H1 (cell line): Measurements from ENCODE around the gene MYH10. TPM values are rescaled to one million over a fixed set of nuclear protein-coding genes. Genes with fewer than 3 reads are reported as not detected.

ENCODE experiments used
- CTCF ChIA-PET: fragments of 300-600 bp; sonication (Branson Sonifier 250); formaldehyde crosslinking; loops from one replicate; lab custom pipeline; 2021; ENCODE audit not compliant: partially characterized antibody; lab: Charles Lee
- POLR2A ChIA-PET: fragments of 300-600 bp; sonication (Branson Sonifier 250); formaldehyde crosslinking; loops from one replicate; lab custom pipeline; 2021; ENCODE audit warnings: inconsistent platforms; ENCODE audit not compliant: partially characterized antibody; lab: Charles Lee
- DNase-seq, 2 experiments: peaks; one replicate each; pipeline versions ENCODE4 v3.0.0 to v3.0.0-alpha.2; 2010 to 2022; ENCODE audit warnings: low spot score in 2 of 2, low read depth in 1 of 2, mixed read lengths in 1 of 2
- FAIRE-seq: peaks from 2 replicates; lab custom pipeline; 2011; peaks lifted over from hg19 to GRCh38; lab: Jason Lieb, UNC
- H2AFZ ChIP-seq: 2 replicates; pipeline ENCODE4 v1.8.1; 2012; ENCODE audit warnings: low read length, inconsistent platforms
- H2AK5ac ChIP-seq: 2 replicates; pipeline ENCODE4 v1.6.1; 2013; ENCODE audit warnings: low read depth, low read length
- H2BK120ac ChIP-seq: replicated peaks from 2 replicates; pipeline ENCODE3; 2013; ENCODE audit warnings: low read depth, low read length, inconsistent platforms
- H2BK12ac ChIP-seq: 2 replicates; pipeline ENCODE4 v1.6.1; 2013; ENCODE audit warnings: low read depth, low read length
- H2BK15ac ChIP-seq: 2 replicates; pipeline ENCODE4 v1.6.1; 2013; ENCODE audit warnings: low read length
- H2BK20ac ChIP-seq: 2 replicates; pipeline ENCODE4 v1.6.1; 2013; ENCODE audit warnings: low read length
- H2BK5ac ChIP-seq: 2 replicates; pipeline ENCODE4 v1.6.1; 2013; ENCODE audit warnings: low read depth, low read length
- H3K14ac ChIP-seq: 2 replicates; pipeline ENCODE4 v1.6.1; 2013; ENCODE audit warnings: inconsistent platforms; ENCODE audit not compliant: insufficient read length
- H3K18ac ChIP-seq: 2 replicates; pipeline ENCODE4 v1.6.1; 2013; ENCODE audit warnings: low read length; ENCODE audit errors: extremely low read depth
- H3K23ac ChIP-seq: 2 replicates; pipeline ENCODE4 v1.6.1; 2013; ENCODE audit warnings: inconsistent platforms; ENCODE audit not compliant: insufficient read length
- H3K23me2 ChIP-seq: 2 replicates; pipeline ENCODE4 v1.6.1; 2013; ENCODE audit warnings: low read depth, low read length
- H3K27ac ChIP-seq: 2 replicates; pipeline ENCODE4 v1.6.1; 2011; ENCODE audit warnings: low read depth, low read length, inconsistent platforms
- H3K27me3 ChIP-seq, 4 experiments: replicated peaks in 1 of 4; 1 replicate in 1 of 4; 2 replicates in 3 of 4; pipeline versions ENCODE4 v1.6.1 to v1.8.1; 2011 to 2013; ENCODE audit warnings: low read length in 3 of 4, mild to moderate bottlenecking in 3 of 4, inconsistent platforms in 2 of 4, mixed read lengths in 2 of 4, moderate library complexity in 1 of 4; ENCODE audit not compliant: control insufficient read depth in 3 of 4, insufficient read depth in 3 of 4; ENCODE audit errors: extremely low read depth in 1 of 4
- H3K36me3 ChIP-seq, 4 experiments: 2 replicates each; pipeline versions ENCODE4 v1.6.1 to v1.8.1; 2011 to 2013; ENCODE audit warnings: mild to moderate bottlenecking in 4 of 4, low read length in 3 of 4, moderate library complexity in 2 of 4, control low read depth in 1 of 4, inconsistent platforms in 1 of 4; ENCODE audit not compliant: insufficient read depth in 4 of 4, control insufficient read depth in 2 of 4
- H3K4ac ChIP-seq: replicated peaks from 2 replicates; pipeline ENCODE3; 2013; ENCODE audit warnings: low read length, low read depth, mixed read lengths, inconsistent platforms; ENCODE audit not compliant: insufficient read length
- H3K4me1 ChIP-seq, 4 experiments: replicated peaks in 1 of 4; 1 replicate in 1 of 4; 2 replicates in 3 of 4; pipeline versions ENCODE4 v1.6.1 to v1.8.1; 2011 to 2013; ENCODE audit warnings: low read length in 3 of 4, inconsistent platforms in 2 of 4, mixed read lengths in 1 of 4; ENCODE audit not compliant: insufficient read depth in 4 of 4, control insufficient read depth in 3 of 4
- H3K4me2 ChIP-seq, 2 experiments: 2 replicates each; pipeline versions ENCODE4 v1.6.1 to v1.8.1; 2011 to 2013; ENCODE audit warnings: low read depth in 2 of 2, low read length in 2 of 2, control low read depth in 1 of 2, inconsistent platforms in 1 of 2, mild to moderate bottlenecking in 1 of 2; ENCODE audit not compliant: insufficient read depth in 1 of 2
- H3K4me3 ChIP-seq, 4 experiments: fragments of 200-600, 300-600 bp in 1 of 4; sonication (generic), shearing (Covaris generic), sonication (Bioruptor Twin) in 1 of 4; 2 replicates each; pipeline versions ENCODE4 v1.5.1 to v1.8.1; 2011 to 2016; ENCODE audit warnings: low read length in 4 of 4, low read depth in 3 of 4, control low read depth in 2 of 4, inconsistent platforms in 2 of 4, mild to moderate bottlenecking in 2 of 4, mixed read lengths in 1 of 4, moderate library complexity in 1 of 4; ENCODE audit not compliant: insufficient read depth in 2 of 4; ENCODE audit errors: extremely low read depth in 1 of 4
- H3K56ac ChIP-seq: replicated peaks from 2 replicates; pipeline ENCODE3; 2013; ENCODE audit warnings: low read depth, mild to moderate bottlenecking, mixed read lengths, low read length, inconsistent platforms; ENCODE audit not compliant: insufficient read length
- H3K79me1 ChIP-seq: 2 replicates; pipeline ENCODE4 v1.6.1; 2013; ENCODE audit warnings: low read depth, low read length, control low read depth
- H3K79me2 ChIP-seq, 2 experiments: 2 replicates each; pipeline versions ENCODE4 v1.6.1 to v1.8.1; 2012 to 2013; ENCODE audit warnings: low read length in 2 of 2, mild to moderate bottlenecking in 2 of 2, inconsistent platforms in 1 of 2; ENCODE audit not compliant: insufficient read depth in 2 of 2, control insufficient read depth in 1 of 2
- H3K9ac ChIP-seq, 4 experiments: replicated peaks in 1 of 4; 1 replicate in 1 of 4; 2 replicates in 3 of 4; pipeline versions ENCODE4 v1.6.1 to v1.8.1; 2011 to 2013; ENCODE audit warnings: low read depth in 3 of 4, low read length in 3 of 4, control low read depth in 2 of 4, mild to moderate bottlenecking in 2 of 4, moderate library complexity in 2 of 4, inconsistent platforms in 1 of 4; ENCODE audit errors: extremely low read depth in 1 of 4
- H3K9me3 ChIP-seq, 2 experiments: 2 replicates each; pipeline versions ENCODE4 v1.6.1 to v1.8.1; 2012 to 2013; ENCODE audit warnings: mild to moderate bottlenecking in 2 of 2, moderate library complexity in 2 of 2, control low read depth in 1 of 2, inconsistent platforms in 1 of 2, low read depth in 1 of 2, low read length in 1 of 2, mixed read lengths in 1 of 2; ENCODE audit not compliant: insufficient read depth in 2 of 2
- H4K20me1 ChIP-seq, 2 experiments: replicated peaks in 1 of 2; 2 replicates each; pipeline versions ENCODE3 to v1.8.1; 2011 to 2013; ENCODE audit warnings: inconsistent platforms in 2 of 2, low read length in 2 of 2, mild to moderate bottlenecking in 1 of 2; ENCODE audit not compliant: insufficient read depth in 2 of 2, control insufficient read depth in 1 of 2
- H4K5ac ChIP-seq: 2 replicates; pipeline ENCODE4 v1.6.1; 2013; ENCODE audit warnings: low read length, low read depth, mixed read lengths, inconsistent platforms; ENCODE audit not compliant: insufficient read length
- H4K8ac ChIP-seq: 2 replicates; pipeline ENCODE4 v1.8.0; 2013; ENCODE audit warnings: mild to moderate bottlenecking, moderate library complexity, low read length, inconsistent platforms; ENCODE audit not compliant: insufficient read depth; ENCODE audit errors: extremely low read depth
- H4K91ac ChIP-seq: replicated peaks from 2 replicates; pipeline ENCODE3; 2013; ENCODE audit warnings: low read length, mixed read lengths, inconsistent platforms; ENCODE audit not compliant: insufficient read length
- EGR1 ChIP-seq: IDR thresholded peaks from 2 replicates; pipeline ENCODE4 v1.6.1; 2011; ENCODE audit warnings: low read depth, low read length, borderline replicate concordance
- WGBS, 2 experiments: shearing (Covaris generic) in 1 of 2; methylation state at CpG; one replicate each; pipeline versions ENCODE4 v1.1.6 to v1.1.7; 2013 to 2015; ENCODE audit warnings: low lambda C conversion rate in 2 of 2, mixed read lengths in 2 of 2, inconsistent platforms in 1 of 2, low coverage in 1 of 2, missing lambda C conversion rate in 1 of 2; ENCODE audit not compliant: insufficient replicate concordance in 2 of 2, insufficient coverage in 1 of 2, insufficient read length in 1 of 2; ENCODE audit errors: extremely low coverage in 1 of 2, missing lambda C conversion rate in 1 of 2; 5-methylcytosine and 5-hydroxymethylcytosine counted together
- polyA plus RNA-seq, 7 experiments: library from polyadenylated mRNA; depleted of rRNA in 3 of 7; stranded (reverse) in 5 of 7; unstranded in 2 of 7; fragments of >200 nt in 5 of 7; fragments of 200-250 nt in 2 of 7; gene quantifications; 1 replicate in 5 of 7; 2 replicates in 1 of 7; 4 replicates in 1 of 7; pipeline versions ENCODE4 v1.2.1 to v1.2.3, GENCODE V29; 2011 to 2013; ENCODE audit warnings: missing spikeins in 2 of 7, mixed read lengths in 2 of 7
- total RNA-seq: library from RNA; stranded (reverse); fragmentation: NEBNext Ultra II Directional; extraction: Animal tissue kit (Norgen Biotek cat#: 25700); gene quantifications from 2 replicates; pipeline ENCODE4 v1.2.1, GENCODE V29; 2021

The MYH10 gene
- total and polyA plus RNA-seq, 2 of the 8 experiments (the other 6 are each of a cell fraction or from before 2014, with no cell fraction given), result 64.1 to 289 TPM

DNA sequence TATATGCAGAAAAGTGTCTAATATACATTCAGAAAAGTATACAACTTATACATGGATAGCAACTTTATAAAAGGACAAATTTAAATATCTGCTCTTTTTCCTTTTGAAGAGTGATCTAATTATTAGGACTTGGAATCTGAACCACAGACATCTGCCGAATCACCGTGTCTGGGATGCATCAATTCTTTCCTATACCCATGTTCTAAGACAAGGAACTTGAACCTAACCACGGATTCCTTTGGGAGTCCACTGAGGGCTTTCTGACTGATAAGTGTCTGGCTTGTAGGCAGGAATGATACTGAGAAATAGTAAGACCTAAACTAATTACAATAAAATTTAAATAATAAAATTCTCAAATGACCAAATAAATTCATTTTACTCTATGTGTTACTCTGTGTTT lies 140.7 kb downstream of the MYH10 start:
- no peak overlapping the region for H3K23ac ChIP-seq
- no peaks in the 10 kb centered on the region for H3K23me2 ChIP-seq
- H2AFZ ChIP-seq, result no peak overlapping the region
- H4K20me1 ChIP-seq, result peaks cover 2 to 4% of the 10 kb centered on the region in 2 experiments
- no peak overlapping the region for H3K56ac ChIP-seq
- H3K27me3 ChIP-seq, result no peaks in the 10 kb centered on the region
- H4K8ac ChIP-seq, result no peak overlapping the region
- H3K9ac ChIP-seq, result no peak overlapping the region
- no peaks in the 10 kb centered on the region for H3K4me1 ChIP-seq
- no peak overlapping the region for H3K4me2 ChIP-seq
- H3K18ac ChIP-seq, result no peak overlapping the region
- no peak overlapping the region for H2AK5ac ChIP-seq
- no peak overlapping the region for H3K27ac ChIP-seq
- FAIRE-seq, result no peak
- H3K36me3 ChIP-seq, result peaks cover 49 to 95% (median 73%) of the 10 kb centered on the region in 4 experiments
- no peak overlapping the region for H3K4me3 ChIP-seq
- H3K79me1 ChIP-seq, result no peaks in the 10 kb centered on the region
- H4K5ac ChIP-seq, result no peak overlapping the region
- no peak for DNase-seq
- CTCF ChIA-PET, result no interaction called here
- no peaks in the 10 kb centered on the region for H3K79me2 ChIP-seq
- no peak for TF ChIP-seq EGR1
- TF ChIP-seq, all 59 proteins: peak for 0
- 95% methylated on average over 3 of the region's 3 CpGs; no CpG with 5 or more reads in 1 of the 2 experiments for WGBS, 2 experiments
- Histone ChIP-seq H2BK12ac (no peak overlapping the region), H3K9me3 (no peaks in the 10 kb centered on the region), H3K14ac (no peak overlapping the region), H2BK5ac (no peak overlapping the region), H3K4ac (no peak overlapping the region), H2BK120ac (no peak overlapping the region), H2BK15ac (no peak overlapping the region), H4K91ac (no peak overlapping the region), H2BK20ac (no peak overlapping the region)
- POLR2A ChIA-PET, result no interaction called here
